GM12865 (cell line): ENCODE measurements around the gene ZYX.
"Not testable (repeated sequence)": the region's sequence is repeated elsewhere in the genome, so short reads cannot be mapped to it uniquely, and the experiment has no call there.

Experiments
- DNase-seq: peaks from one replicate; pipeline ENCODE4 v3.0.0; 2010; ENCODE audit warnings: low read depth
- H3K4me3 ChIP-seq: 2 replicates; pipeline ENCODE4 v1.5.1; 2011; ENCODE audit warnings: mild to moderate bottlenecking, low read depth, low read length, control low read depth
- CTCF ChIP-seq: IDR thresholded peaks from 2 replicates; pipeline ENCODE4 v1.5.1; 2011; ENCODE audit warnings: low read length, control low read depth, low read depth, inconsistent platforms; ENCODE audit not compliant: insufficient read depth; ENCODE audit errors: missing control alignments

The ZYX gene

GRCh38 chr7:143390773-143391317, 9.7 kb downstream of the ZYX start:
- TF ChIP-seq CTCF = no peak
- DNase-seq = no peak

GRCh38 chr7:143391462-143392404, 10.6 kb downstream of the ZYX start:
- H3K4me3 ChIP-seq = no peak overlapping the region
- DNase-seq = no peak
- no peak for TF ChIP-seq CTCF

More at GRCh38 chr7:143390773-143391317, 9.7 kb downstream of the ZYX start:
- H3K4me3 ChIP-seq = no peak overlapping the region

GRCh38 chr7:143392427-143392826, 11.3 kb downstream of the ZYX start:
- not testable (repeated sequence) for H3K4me3 ChIP-seq, DNase-seq

GRCh38 chr7:143392875-143393266, 11.7 kb downstream of the ZYX start:
- no peak for TF ChIP-seq CTCF
- no peak overlapping the region for H3K4me3 ChIP-seq
- no peak for DNase-seq

- H3K4me3 ChIP-seq = no peak overlapping the region
- no peak for TF ChIP-seq CTCF
- no peak for DNase-seq
These were observed 12.3 kb downstream of the ZYX start for GRCh38 chr7:143393267-143394041.

- no peak overlapping the region for H3K4me3 ChIP-seq
- DNase-seq = no peak
- no peak for TF ChIP-seq CTCF
These were observed 12.9 kb downstream of the ZYX start for GRCh38 chr7:143394068-143394467.

- DNase-seq = no peak
- H3K4me3 ChIP-seq = no peak overlapping the region
- TF ChIP-seq CTCF = no peak
These were observed 13.6 kb downstream of the ZYX start for GRCh38 chr7:143394777-143395176.
